Uterus (tissue), 2 donors: ENCODE measurements around the gene USP12.

Experiments
- POLR2A ChIP-seq, 2 donors: fragments of 450-650 bp; IDR thresholded peaks; one replicate each; pipeline ENCODE4 v1.6.1; 2016; ENCODE audit warnings: antibody characterized with exemption in 2 of 2, mild to moderate bottlenecking in 1 of 2, moderate library complexity in 1 of 2
- TF ChIP-seq, protein P1 (sequence below), 4 experiments: fragments of 200-600 bp in 2 of 4; fragments of 450-650 bp in 2 of 4; sonication (generic) in 2 of 4; IDR thresholded peaks; one replicate each; pipeline ENCODE4 v1.5.1; 2016 to 2019; ENCODE audit warnings: antibody characterized with exemption in 4 of 4, mild to moderate bottlenecking in 2 of 4, moderate library complexity in 1 of 4

DNA sequence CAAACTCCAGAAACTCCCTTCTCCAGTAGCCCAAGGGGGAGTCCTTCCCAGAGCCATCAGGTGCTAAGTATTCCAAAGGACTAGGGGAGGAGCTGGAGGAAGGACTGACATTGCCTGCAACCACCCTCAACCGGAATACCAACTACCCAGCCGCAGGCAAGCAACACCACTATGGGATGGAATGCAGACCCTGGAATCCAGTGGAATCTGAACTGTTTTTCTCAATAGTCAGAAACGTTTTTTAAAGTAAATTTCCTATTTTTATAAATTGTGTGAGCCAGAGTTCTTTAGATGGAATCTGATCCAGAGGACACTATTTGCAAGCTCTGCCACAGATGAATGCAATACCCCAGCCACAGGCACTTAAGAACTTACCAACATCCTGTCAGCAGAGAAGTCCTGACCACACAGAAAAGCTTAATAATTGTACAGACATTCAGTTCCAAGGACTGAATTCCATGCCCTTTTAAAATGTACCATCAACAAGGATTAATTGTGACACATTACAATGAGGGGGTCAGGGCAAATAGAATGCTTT lies 92.1 kb downstream of the USP12 start:
- TF ChIP-seq, protein P1, sequence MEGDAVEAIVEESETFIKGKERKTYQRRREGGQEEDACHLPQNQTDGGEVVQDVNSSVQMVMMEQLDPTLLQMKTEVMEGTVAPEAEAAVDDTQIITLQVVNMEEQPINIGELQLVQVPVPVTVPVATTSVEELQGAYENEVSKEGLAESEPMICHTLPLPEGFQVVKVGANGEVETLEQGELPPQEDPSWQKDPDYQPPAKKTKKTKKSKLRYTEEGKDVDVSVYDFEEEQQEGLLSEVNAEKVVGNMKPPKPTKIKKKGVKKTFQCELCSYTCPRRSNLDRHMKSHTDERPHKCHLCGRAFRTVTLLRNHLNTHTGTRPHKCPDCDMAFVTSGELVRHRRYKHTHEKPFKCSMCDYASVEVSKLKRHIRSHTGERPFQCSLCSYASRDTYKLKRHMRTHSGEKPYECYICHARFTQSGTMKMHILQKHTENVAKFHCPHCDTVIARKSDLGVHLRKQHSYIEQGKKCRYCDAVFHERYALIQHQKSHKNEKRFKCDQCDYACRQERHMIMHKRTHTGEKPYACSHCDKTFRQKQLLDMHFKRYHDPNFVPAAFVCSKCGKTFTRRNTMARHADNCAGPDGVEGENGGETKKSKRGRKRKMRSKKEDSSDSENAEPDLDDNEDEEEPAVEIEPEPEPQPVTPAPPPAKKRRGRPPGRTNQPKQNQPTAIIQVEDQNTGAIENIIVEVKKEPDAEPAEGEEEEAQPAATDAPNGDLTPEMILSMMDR (IDR thresholded peaks at IDR 0.05): no peak
- TF ChIP-seq POLR2A (IDR thresholded peaks at IDR 0.05): no peak
